HepG2 (cell line): ENCODE measurements around the gene RHOG. TPM values are rescaled to one million over a fixed set of nuclear protein-coding genes. Genes with fewer than 3 reads are reported as not detected.

Experiments used
- CBFB ChIP-seq: sonication (generic); formaldehyde crosslinking; IDR thresholded peaks from 2 replicates; pipeline ENCODE4 v1.4.0; 2020; ENCODE audit warnings: missing genetic modification reagents
- FOXA1 ChIP-seq, 2 experiments: fragments of 450-650 bp in 1 of 2; sonication (generic) in 1 of 2; formaldehyde crosslinking in 1 of 2; IDR thresholded peaks; 2 replicates each; pipeline versions ENCODE4 v1.4.0 to v1.6.1; 2016 to 2020; ENCODE audit warnings: missing genetic modification reagents in 1 of 2
- GLI4 ChIP-seq: sonication (generic); formaldehyde crosslinking; IDR thresholded peaks from 2 replicates; pipeline ENCODE4 v1.5.1; 2020; ENCODE audit warnings: missing genetic modification reagents, mild to moderate bottlenecking, moderate library complexity, borderline replicate concordance
- GTF3A ChIP-seq: sonication (generic); formaldehyde crosslinking; conservative IDR thresholded peaks from 2 replicates; pipeline ENCODE4 v1.4.0; 2020; ENCODE audit warnings: mild to moderate bottlenecking, missing genetic modification reagents
- KLF16 ChIP-seq, 2 experiments: sonication (generic) in 1 of 2; formaldehyde crosslinking in 1 of 2; IDR thresholded peaks; 2 replicates each; pipeline versions ENCODE4 v1.6.1 to v1.8.0; 2016 to 2023; ENCODE audit warnings: missing genetic modification reagents in 2 of 2, missing compliant biosample characterization in 1 of 2
- MBD4 ChIP-seq: IDR thresholded peaks from 2 replicates; pipeline ENCODE4 v1.6.1; 2012; ENCODE audit warnings: low read length, inconsistent platforms, borderline replicate concordance
- MTA3 ChIP-seq: sonication (generic); formaldehyde crosslinking; IDR thresholded peaks from 2 replicates; pipeline ENCODE4 v1.4.0; 2020; ENCODE audit warnings: missing genetic modification reagents
- NFIC ChIP-seq: IDR thresholded peaks from 2 replicates; pipeline ENCODE4 v1.6.1; 2012; ENCODE audit warnings: mild to moderate bottlenecking, low read length, inconsistent platforms
- PCBP2 ChIP-seq: fragments of 200-400 bp; formaldehyde crosslinking; optimal IDR thresholded peaks from 2 replicates; pipeline ENCODE3; 2018; ENCODE audit warnings: low read length, low read depth; ENCODE audit not compliant: poor library complexity, severe bottlenecking
- SMAD1 ChIP-seq: sonication (generic); formaldehyde crosslinking; IDR thresholded peaks from 2 replicates; pipeline ENCODE4 v1.4.0; 2020; ENCODE audit warnings: missing genetic modification reagents, low read depth, mild to moderate bottlenecking, borderline replicate concordance
- TAF15 ChIP-seq: fragments of 200-400 bp; formaldehyde crosslinking; IDR thresholded peaks from one replicate; pipeline ENCODE4 v1.6.1; 2018; ENCODE audit warnings: mild to moderate bottlenecking, low read depth, low read length; ENCODE audit not compliant: poor library complexity, severe bottlenecking
- TBL1XR1 ChIP-seq: fragments of 150-350 bp; IDR thresholded peaks from 2 replicates; pipeline ENCODE4 v1.6.1; 2014; ENCODE audit warnings: borderline replicate concordance, low read length; ENCODE audit not compliant: partially characterized antibody
- TCF7 ChIP-seq: sonication (generic); IDR thresholded peaks from 2 replicates; pipeline ENCODE4 v1.6.1; 2016; ENCODE audit warnings: antibody characterized with exemption, low read depth
- ZIK1 ChIP-seq: sonication (generic); formaldehyde crosslinking; IDR thresholded peaks from 2 replicates; pipeline ENCODE4 v1.5.0; 2020; ENCODE audit warnings: mild to moderate bottlenecking, low read depth, missing genetic modification reagents, borderline replicate concordance
- ZNF331 ChIP-seq: sonication (generic); formaldehyde crosslinking; IDR thresholded peaks from 2 replicates; pipeline ENCODE4 v1.4.0; 2020; ENCODE audit warnings: missing genetic modification reagents
- ZNF430 ChIP-seq: sonication (generic); formaldehyde crosslinking; IDR thresholded peaks from 2 replicates; pipeline ENCODE4 v1.9.0; 2021; ENCODE audit warnings: mild to moderate bottlenecking, missing genetic modification reagents
- ZNF44 ChIP-seq: sonication (generic); formaldehyde crosslinking; IDR thresholded peaks from 2 replicates; pipeline ENCODE4 v1.5.1; 2020; ENCODE audit warnings: mild to moderate bottlenecking, missing genetic modification reagents
- ZNF530 ChIP-seq: sonication (generic); formaldehyde crosslinking; IDR thresholded peaks from 2 replicates; pipeline ENCODE4 v1.5.0; 2020; ENCODE audit warnings: low read depth, mild to moderate bottlenecking, missing genetic modification reagents
- ZNF607 ChIP-seq: sonication (generic); formaldehyde crosslinking; IDR thresholded peaks from 2 replicates; pipeline ENCODE4 v1.5.1; 2020; ENCODE audit warnings: missing genetic modification reagents, mild to moderate bottlenecking, borderline replicate concordance
- ZNF644 ChIP-seq: IDR thresholded peaks from 2 replicates; pipeline ENCODE4 v1.6.1; 2016; ENCODE audit warnings: low read depth
- ZNF713 ChIP-seq: sonication (generic); formaldehyde crosslinking; IDR thresholded peaks from 2 replicates; pipeline ENCODE4 v1.4.0; 2020; ENCODE audit warnings: mild to moderate bottlenecking, missing genetic modification reagents
- ZSCAN21 ChIP-seq: sonication (generic); formaldehyde crosslinking; IDR thresholded peaks from 2 replicates; pipeline ENCODE4 v1.8.0; 2022; ENCODE audit warnings: mild to moderate bottlenecking, missing genetic modification reagents, moderate library complexity, borderline replicate concordance
- polyA plus RNA-seq, 8 experiments: library from polyadenylated mRNA; depleted of rRNA in 3 of 8; stranded (reverse) in 7 of 8; unstranded in 1 of 8; fragments of >200 nt; fragmentation: Illumina TruSeq in 4 of 8; extraction: Trizol in 4 of 8; gene quantifications; 2 replicates each; pipeline versions ENCODE4 v1.2.1 to v1.2.3, GENCODE V29; 2011 to 2016; ENCODE audit warnings: low read depth in 4 of 8, missing spikeins in 1 of 8, mixed read lengths in 1 of 8; ENCODE audit not compliant: insufficient read depth in 1 of 8
- total RNA-seq, 5 experiments: library from RNA; depleted of rRNA; stranded (reverse); fragments of >200 nt; fragmentation: Illumina TruSeq; extraction: Trizol; gene quantifications; 2 replicates each; pipeline ENCODE4 v1.2.3, GENCODE V29; 2016; ENCODE audit warnings: low read depth in 1 of 5
- TF ChIP-seq, protein P1 (sequence below): sonication (generic); formaldehyde crosslinking; IDR thresholded peaks from 2 replicates; pipeline ENCODE4 v1.5.0; 2020; ENCODE audit warnings: mild to moderate bottlenecking, missing genetic modification reagents
- TF ChIP-seq, protein P2 (sequence below), 2 experiments: sonication (generic) in 1 of 2; formaldehyde crosslinking in 1 of 2; IDR thresholded peaks; 2 replicates each; pipeline versions ENCODE4 v1.4.0 to v1.6.1; 2018 to 2020; ENCODE audit warnings: missing genetic modification reagents in 2 of 2, borderline replicate concordance in 1 of 2, low read depth in 1 of 2, mild to moderate bottlenecking in 1 of 2, missing biosample characterization in 1 of 2
- TF ChIP-seq, protein P3 (sequence below): sonication (generic); formaldehyde crosslinking; IDR thresholded peaks from 2 replicates; pipeline ENCODE4 v1.5.0; 2020; ENCODE audit warnings: mild to moderate bottlenecking, low read depth, missing genetic modification reagents, borderline replicate concordance

RHOG gene
- total and polyA plus RNA-seq, 2 of the 13 experiments (the other 11 are each of a cell fraction or from before 2014, with no cell fraction given): 7.7 to 23.4 TPM

- TF ChIP-seq TBL1XR1: no peak
- TF ChIP-seq ZNF530 (CRISPR knock-in tag): no peak
- peak; percentile 15; the same call in 1 of the 2 replicates for TF ChIP-seq ZSCAN21
- no peak for TF ChIP-seq ZNF331 (CRISPR knock-in tag)
- no peak for TF ChIP-seq PCBP2
- no peak for TF ChIP-seq GTF3A (CRISPR knock-in tag)
- no peak for TF ChIP-seq FOXA1 (IDR thresholded peaks at IDR 0.05)
- TF ChIP-seq FOXA1 (CRISPR knock-in tag; IDR thresholded peaks at IDR 0.05): no peak
- no peak for TF ChIP-seq KLF16 (CRISPR knock-in tag; IDR thresholded peaks at IDR 0.05)
- no peak for TF ChIP-seq ZNF44 (CRISPR knock-in tag)
- no peak for TF ChIP-seq MTA3 (CRISPR knock-in tag)
- no peak for TF ChIP-seq ZNF430 (CRISPR knock-in tag)
- no peak for TF ChIP-seq TAF15
- TF ChIP-seq ZNF607 (CRISPR knock-in tag): no peak
- 0 out of 2 replicates have a peak, but pooled peaks have one; percentile 31 for TF ChIP-seq GLI4 (CRISPR knock-in tag)
- no peak for TF ChIP-seq CBFB
- no peak for TF ChIP-seq SMAD1
- TF ChIP-seq NFIC: no peak
- TF ChIP-seq, protein P1, sequence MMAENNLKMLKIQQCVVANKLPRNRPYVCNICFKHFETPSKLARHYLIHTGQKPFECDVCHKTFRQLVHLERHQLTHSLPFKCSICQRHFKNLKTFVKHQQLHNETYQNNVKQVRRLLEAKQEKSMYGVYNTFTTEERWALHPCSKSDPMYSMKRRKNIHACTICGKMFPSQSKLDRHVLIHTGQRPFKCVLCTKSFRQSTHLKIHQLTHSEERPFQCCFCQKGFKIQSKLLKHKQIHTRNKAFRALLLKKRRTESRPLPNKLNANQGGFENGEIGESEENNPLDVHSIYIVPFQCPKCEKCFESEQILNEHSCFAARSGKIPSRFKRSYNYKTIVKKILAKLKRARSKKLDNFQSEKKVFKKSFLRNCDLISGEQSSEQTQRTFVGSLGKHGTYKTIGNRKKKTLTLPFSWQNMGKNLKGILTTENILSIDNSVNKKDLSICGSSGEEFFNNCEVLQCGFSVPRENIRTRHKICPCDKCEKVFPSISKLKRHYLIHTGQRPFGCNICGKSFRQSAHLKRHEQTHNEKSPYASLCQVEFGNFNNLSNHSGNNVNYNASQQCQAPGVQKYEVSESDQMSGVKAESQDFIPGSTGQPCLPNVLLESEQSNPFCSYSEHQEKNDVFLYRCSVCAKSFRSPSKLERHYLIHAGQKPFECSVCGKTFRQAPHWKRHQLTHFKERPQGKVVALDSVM (CRISPR knock-in tag): 0 out of 2 replicates have a peak, but pooled peaks have one; percentile 35
- TF ChIP-seq TCF7: no peak
- TF ChIP-seq, protein P2, sequence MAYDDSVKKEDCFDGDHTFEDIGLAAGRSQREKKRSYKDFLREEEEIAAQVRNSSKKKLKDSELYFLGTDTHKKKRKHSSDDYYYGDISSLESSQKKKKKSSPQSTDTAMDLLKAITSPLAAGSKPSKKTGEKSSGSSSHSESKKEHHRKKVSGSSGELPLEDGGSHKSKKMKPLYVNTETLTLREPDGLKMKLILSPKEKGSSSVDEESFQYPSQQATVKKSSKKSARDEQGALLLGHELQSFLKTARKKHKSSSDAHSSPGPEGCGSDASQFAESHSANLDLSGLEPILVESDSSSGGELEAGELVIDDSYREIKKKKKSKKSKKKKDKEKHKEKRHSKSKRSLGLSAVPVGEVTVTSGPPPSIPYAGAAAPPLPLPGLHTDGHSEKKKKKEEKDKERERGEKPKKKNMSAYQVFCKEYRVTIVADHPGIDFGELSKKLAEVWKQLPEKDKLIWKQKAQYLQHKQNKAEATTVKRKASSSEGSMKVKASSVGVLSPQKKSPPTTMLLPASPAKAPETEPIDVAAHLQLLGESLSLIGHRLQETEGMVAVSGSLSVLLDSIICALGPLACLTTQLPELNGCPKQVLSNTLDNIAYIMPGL (CRISPR knock-in tag; IDR thresholded peaks at IDR 0.05; ENCODE audit: borderline replicate concordance in 1 of 2, low read depth in 1 of 2): 0 out of 4 replicates have a peak, but pooled peaks of 1 of the 2 experiments have one; percentile 14
- no peak for TF ChIP-seq ZNF644 (CRISPR knock-in tag)
- TF ChIP-seq ZNF713 (CRISPR knock-in tag): no peak
- TF ChIP-seq, protein P3, sequence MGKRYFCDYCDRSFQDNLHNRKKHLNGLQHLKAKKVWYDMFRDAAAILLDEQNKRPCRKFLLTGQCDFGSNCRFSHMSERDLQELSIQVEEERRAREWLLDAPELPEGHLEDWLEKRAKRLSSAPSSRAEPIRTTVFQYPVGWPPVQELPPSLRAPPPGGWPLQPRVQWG (CRISPR knock-in tag): no peak
- TF ChIP-seq ZIK1 (CRISPR knock-in tag): no peak
- no peak for TF ChIP-seq MBD4
Observed at GRCh38 chr11:3840004-3840869, 522 bp downstream of the RHOG start (continued).
